Kasumi-1 (cell line): ENCODE results near the gene COPA.

Experiments used
- DNase-seq, 2 experiments: peaks; one replicate each; lab custom pipeline; 2025; lab: John Stamatoyannopoulos, UW

The COPA gene

GRCh38 chr1:160264795-160265307 lies 78.2 kb downstream of the COPA start:
- DNase-seq, result no peak

GRCh38 chr1:160261893-160262794 lies 80.9 kb downstream of the COPA start, which contains the start of gene DCAF8:
Gene DCAF8 (minus strand): TSS chr1:160262549. CDS start chr1:160244008, 18,541 bp downstream.
- peak; percentile 97 to 98 for DNase-seq

- peak; percentile 56 to 65 for DNase-seq
Observed at GRCh38 chr1:160261556-160261892, 81.5 kb downstream of the COPA start.

- no peak for DNase-seq
Observed at GRCh38 chr1:160260406-160261382, 82.4 kb downstream of the COPA start.

DNA sequence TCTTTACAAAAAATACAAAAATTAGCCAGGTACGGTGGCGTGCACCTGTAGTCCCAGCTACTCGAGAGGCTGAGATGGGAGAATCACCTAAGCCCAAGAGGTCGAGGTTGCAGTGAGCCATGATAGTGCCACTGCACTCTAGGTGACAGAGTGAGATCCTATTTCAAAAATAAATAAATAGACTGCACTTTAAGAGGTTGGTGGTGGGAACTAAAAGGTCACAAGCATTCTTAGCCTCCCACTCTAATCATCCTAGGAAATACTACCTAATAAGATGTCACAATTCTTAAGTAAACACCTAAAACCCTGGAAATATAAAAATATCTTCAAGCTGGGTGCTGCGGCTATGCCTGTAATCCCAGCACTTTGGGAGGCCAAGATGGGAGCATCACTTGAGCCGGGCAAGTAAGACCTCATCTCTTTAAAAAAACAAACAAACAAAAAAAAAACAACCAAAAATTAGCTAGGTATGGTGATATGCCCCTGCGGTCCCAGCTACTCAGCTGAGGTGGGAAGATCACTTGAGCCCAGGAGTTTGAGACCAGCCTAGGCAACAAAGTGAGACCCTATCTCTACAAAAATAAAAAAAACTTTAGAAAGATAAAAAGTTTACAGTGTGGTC lies 84.8 kb downstream of the COPA start:
- no peak for DNase-seq

DNA sequence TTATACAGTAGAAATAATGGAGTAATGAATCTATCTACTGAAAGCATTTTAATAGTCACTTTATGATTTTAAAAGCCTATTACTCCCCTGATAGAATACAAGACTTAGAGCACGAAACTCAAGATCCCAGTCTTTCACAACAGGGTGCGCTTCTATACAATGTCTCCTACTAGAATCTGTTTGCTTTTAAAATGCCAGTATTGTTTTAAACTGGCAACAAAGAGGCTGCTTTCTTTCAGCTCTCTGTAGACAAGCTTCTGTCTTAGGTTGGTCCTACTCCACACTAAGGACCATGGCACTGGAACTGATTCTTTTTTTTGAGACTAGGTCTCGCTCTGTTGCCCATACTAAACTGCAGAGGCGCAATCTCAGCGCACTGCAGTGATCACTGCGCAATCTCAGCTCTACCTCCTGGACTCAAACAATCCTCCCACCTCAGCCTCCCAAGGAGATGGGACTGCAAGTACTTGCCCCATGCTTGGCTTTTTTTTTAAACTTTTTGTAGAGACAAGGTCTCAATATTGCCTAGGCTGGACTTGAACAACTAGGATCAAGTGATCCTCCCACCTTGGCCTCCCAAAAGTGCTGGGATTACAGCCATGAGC lies 85.5 kb downstream of the COPA start:
- no peak for DNase-seq

- no peak for DNase-seq
Observed at GRCh38 chr1:160256396-160257046, 86.5 kb downstream of the COPA start.

DNA sequence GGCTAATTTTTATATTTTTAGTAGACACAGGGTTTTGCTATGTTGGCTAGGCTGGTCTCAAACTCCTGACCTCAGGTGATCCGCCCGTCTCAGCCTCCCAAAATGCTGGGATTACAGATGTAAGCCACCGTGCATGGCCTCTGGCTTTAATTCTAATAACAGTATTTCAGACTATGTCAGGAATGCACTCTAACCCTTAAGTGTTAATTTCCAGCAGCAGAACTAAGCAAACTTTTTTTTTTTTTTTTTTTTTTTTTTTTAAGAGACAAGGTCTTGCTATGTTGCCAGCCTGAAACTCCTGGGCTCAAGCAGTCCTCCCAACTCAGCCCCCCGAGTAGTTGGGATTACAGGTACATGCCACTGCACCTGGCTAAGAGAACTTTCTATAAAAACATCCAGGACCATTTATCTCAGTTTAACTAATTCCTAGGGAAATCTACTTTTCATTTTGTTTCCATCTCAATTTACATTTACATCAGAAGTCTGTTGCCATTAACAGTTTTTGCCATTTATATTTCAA lies 87.2 kb downstream of the COPA start:
- no peak for DNase-seq

- peak; percentile 62 to 64 for DNase-seq
Observed at GRCh38 chr1:160251687-160252526, 91.1 kb downstream of the COPA start.

- DNase-seq, result no peak
Observed at GRCh38 chr1:160251011-160251410, 92.0 kb downstream of the COPA start.

GRCh38 chr1:160247053-160247452 lies 96.0 kb downstream of the COPA start:
- no peak for DNase-seq

DNA sequence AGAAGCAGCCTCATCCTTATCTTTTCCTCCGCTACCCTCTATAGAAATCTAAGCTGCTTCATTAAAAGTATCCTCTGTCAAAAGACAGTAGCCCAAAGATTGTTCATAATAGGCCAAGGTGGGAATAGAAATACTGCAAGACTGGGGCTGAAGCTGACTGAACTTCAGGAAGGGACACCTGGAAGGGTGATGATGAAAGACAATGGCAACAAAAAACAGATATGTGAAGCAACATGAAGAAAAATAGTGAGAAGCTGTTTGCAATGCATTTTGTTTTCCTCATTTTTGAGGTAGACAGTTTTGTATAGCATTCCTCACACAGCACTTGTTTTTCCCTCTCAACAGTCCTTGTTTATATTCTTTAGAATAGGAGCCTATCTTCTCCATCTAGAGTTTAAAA lies 97.6 kb downstream of the COPA start:
- no peak for DNase-seq

- no peak for DNase-seq
Observed at GRCh38 chr1:160244209-160244608, 98.8 kb downstream of the COPA start.

- no peak for DNase-seq
Observed at GRCh38 chr1:160243767-160244166, 99.3 kb downstream of the COPA start.

DNA sequence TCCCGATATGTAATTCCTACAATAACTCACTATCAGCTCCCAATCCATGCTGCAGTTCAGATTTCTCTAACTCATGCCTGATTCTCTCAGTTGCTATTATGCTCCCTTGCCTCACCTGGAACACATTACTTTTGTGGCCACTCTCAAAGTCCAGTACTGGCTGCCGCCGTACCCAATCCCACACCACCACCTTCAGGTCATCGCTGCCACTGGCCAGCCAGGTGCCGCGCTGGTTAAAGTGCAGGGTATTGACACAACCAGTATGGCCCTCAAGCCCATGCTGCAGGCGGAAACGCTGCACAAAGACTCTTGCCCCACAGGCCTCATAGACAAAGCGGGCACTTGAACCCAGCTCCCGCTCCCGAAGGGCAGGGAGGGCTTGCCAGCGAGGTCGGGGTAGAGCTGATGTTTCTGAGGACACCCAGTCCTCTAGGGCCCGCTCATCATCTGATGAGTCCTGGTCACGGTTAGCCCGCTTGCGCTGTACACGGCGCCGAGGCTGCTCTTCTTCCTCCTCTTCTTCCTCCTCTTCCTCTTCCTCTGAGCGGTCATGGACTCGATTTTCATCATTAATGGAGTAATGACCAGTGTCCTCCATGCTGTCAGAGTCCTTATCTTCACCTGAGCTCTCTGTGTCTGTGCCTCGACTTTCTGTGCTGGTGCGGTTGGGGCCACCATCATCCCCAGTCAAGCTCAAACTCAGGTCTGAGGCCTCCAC lies 103.3 kb downstream of the COPA start:
- no peak for DNase-seq
